ENCODE results near the gene ABLIM3.

DNA sequence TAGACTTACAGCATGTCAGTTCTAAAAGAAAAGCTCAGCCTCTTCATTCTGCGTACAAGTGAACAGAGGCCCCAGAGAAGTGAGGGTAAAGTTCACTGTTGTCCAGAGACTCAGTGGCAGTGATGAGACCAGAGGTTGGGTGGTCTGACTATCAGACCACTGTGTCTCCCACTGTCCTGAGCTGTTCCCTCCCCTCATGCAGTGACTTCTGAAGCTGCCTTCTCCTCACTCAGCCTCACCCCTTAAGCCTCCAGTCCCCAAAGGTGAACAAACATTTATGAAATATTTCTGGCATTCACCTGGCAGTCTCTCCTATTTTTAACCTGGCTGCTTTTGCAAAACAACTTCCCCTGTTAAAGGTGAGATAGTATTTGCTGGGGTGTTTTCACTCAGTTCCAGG, 54.7 kb downstream of the ABLIM3 start:
- TF ChIP-seq, protein P1, sequence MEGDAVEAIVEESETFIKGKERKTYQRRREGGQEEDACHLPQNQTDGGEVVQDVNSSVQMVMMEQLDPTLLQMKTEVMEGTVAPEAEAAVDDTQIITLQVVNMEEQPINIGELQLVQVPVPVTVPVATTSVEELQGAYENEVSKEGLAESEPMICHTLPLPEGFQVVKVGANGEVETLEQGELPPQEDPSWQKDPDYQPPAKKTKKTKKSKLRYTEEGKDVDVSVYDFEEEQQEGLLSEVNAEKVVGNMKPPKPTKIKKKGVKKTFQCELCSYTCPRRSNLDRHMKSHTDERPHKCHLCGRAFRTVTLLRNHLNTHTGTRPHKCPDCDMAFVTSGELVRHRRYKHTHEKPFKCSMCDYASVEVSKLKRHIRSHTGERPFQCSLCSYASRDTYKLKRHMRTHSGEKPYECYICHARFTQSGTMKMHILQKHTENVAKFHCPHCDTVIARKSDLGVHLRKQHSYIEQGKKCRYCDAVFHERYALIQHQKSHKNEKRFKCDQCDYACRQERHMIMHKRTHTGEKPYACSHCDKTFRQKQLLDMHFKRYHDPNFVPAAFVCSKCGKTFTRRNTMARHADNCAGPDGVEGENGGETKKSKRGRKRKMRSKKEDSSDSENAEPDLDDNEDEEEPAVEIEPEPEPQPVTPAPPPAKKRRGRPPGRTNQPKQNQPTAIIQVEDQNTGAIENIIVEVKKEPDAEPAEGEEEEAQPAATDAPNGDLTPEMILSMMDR (IDR thresholded peaks at IDR 0.05), result no peak
- TF ChIP-seq POLR2A (IDR thresholded peaks at IDR 0.05), result no peak
